NOMO-1 treated with dmso at 0.1 percent for 144 hours (cell line): ENCODE data around the gene APLF.

Experiments
- DNase-seq: peaks from one replicate; lab custom pipeline; 2025; ENCODE audit not compliant: unreplicated experiment; lab: John Stamatoyannopoulos, UW

Gene APLF, protein sequence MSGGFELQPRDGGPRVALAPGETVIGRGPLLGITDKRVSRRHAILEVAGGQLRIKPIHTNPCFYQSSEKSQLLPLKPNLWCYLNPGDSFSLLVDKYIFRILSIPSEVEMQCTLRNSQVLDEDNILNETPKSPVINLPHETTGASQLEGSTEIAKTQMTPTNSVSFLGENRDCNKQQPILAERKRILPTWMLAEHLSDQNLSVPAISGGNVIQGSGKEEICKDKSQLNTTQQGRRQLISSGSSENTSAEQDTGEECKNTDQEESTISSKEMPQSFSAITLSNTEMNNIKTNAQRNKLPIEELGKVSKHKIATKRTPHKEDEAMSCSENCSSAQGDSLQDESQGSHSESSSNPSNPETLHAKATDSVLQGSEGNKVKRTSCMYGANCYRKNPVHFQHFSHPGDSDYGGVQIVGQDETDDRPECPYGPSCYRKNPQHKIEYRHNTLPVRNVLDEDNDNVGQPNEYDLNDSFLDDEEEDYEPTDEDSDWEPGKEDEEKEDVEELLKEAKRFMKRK

GRCh38 chr2:68467077-68467960, at the start of gene APLF, which contains the start of gene FBXO48:
Gene APLF, plus strand, starts transcription at chr2:68467585. Its CDS starts 147 bp downstream, at chr2:68467732.
Gene FBXO48, minus strand, starts transcription at chr2:68467294. Its CDS starts 2,149 bp downstream, at chr2:68465145.
- peak; percentile 98 for DNase-seq

GRCh38 chr2:68417926-68418325, 49.5 kb upstream of the APLF start:
- no peak for DNase-seq

GRCh38 chr2:68418419-68418818, 49.0 kb upstream of the APLF start:
- no peak for DNase-seq

DNA sequence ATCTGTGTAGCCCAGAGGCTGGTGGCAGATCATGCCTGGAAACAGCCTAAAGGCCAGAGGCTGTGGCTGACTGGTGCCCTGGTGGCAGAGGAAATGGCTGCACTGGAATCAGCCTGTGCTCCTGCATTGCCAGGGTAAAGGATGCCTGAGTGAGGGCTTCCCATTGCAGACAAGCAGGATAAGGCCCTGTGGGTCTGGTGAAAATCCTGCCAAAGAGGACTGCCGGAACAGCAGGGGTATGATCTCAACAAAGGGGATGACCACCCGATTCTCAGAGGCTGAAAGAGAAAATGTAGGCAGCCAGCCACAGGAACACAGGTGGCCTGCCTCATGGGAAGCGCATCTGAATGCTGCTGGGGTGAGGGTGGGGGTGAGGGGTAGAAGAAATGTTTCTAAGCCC, 48.5 kb upstream of the APLF start:
- no peak for DNase-seq

- DNase-seq = peak; percentile 67
Measured at GRCh38 chr2:68420254-68420910, 47.0 kb upstream of the APLF start.

DNA sequence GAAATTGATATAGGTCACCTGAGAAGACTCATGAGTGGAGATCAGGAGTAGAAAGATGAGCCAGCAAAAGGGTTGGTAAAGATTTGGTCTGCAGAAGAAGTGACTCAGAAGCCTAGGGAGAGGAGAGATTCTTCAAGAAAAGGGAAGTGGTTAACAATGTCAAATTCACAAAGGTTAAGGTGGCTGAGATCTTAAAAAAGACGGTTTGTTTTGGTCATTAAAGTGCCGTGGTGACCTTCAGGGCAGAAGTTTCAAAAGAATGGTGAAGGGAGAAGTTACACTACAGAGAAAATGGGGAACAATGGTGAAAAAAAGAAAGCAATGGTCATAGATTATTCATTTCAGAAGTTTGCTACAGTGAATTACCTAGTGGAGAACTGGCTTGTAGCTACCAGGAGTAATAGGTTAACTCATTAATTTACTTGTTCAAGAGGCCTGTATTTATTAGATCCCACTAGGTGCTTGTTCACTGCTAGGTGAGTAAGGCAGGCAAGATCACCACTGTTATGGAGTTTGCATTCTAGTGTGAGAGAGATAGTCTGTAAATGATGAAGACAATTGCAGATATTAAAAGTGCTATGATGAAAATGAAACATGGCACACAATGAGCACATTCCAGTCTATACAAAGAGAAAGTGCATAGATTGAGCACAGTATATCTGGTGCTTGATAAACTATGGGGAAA, 43.3 kb upstream of the APLF start:
- DNase-seq = peak; percentile 97

GRCh38 chr2:68425503-68425902, 41.9 kb upstream of the APLF start:
- DNase-seq = no peak

DNA sequence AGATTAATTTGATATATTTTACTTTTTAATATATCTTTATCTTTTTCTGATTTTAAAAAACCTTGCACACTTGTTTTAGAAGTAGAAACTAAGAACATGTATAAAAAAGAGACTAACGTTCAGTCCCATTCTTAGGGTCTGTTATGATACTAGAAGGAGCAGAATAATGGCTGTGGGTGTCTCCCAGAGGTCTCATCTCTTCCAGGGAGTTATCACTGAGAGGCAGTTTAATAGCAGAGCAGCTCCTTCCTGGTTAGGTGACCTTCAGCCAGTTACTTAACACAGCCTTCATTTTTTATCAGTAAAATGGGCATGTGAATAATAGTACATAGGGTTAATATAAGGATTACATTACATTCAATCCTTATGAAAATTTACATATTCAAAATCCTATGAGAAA, 40.9 kb upstream of the APLF start:
- no peak for DNase-seq

DNA sequence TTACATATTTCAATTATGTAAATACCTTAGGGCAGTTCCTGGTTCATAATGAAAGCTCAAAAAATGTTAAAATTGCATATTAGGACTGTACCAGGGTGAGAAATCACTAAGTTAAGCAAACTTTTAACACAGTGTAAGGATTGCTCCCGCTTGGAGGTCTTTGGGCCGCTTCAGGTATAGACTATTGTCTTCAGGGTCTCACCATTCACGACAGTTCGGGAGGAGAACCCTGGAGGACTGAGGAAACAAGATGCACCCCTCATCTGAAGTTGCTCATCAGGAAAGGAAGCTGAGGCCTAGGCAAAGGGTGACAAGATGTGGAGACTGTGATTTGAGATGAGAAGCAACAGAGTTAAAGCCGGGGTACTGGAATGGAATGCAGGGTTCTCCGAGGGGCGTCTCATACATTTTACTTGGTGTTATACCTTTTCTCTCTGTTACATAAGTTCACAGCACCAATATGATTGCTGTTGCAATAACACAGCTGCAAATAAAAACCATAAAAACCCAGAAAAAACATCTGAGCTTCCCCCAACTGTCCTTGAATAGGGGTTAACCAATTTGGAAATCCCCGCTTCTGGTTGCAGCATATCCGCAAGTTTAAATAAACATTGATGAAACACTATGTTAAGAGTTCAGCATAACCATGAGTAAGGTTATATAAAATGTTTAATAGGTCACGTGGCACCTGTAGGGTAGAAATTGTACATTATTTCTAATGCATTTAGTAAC, 40.4 kb upstream of the APLF start:
- peak; percentile 73 for DNase-seq

GRCh38 chr2:68428126-68428525, 39.3 kb upstream of the APLF start:
- no peak for DNase-seq

GRCh38 chr2:68428746-68429145, 38.6 kb upstream of the APLF start:
- DNase-seq = no peak

DNA sequence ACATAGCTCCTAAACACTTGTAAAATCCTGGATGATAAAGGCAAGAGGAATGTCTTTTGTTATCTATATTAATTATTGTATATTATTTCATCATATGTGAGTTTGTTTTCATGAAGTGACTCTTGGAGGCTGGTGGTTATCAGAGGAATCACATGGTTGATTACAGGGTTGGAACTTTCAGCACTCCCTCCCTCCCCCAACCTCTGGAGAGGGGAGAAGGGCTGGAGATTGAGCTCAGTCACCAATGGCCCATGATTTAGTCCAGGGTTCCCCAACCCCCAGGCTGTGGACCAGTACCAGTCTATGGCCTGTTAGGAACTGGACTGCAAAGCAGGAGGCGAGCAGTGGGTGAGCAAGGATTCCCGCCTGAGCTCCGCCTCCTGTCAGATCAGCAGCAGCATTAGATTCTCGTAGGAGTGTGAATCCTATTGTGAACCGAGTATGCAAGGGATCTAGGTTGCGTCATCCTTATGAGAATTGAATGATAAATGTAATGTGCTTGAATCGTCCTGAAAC, 38.0 kb upstream of the APLF start:
- no peak for DNase-seq

- no peak for DNase-seq
Measured at GRCh38 chr2:68431316-68431972, 35.9 kb upstream of the APLF start.

- DNase-seq = no peak
Measured at GRCh38 chr2:68432696-68433658, 34.4 kb upstream of the APLF start.

- no peak for DNase-seq
Measured at GRCh38 chr2:68434981-68435380, 32.4 kb upstream of the APLF start.

GRCh38 chr2:68435615-68436014, 31.8 kb upstream of the APLF start:
- DNase-seq = no peak

DNA sequence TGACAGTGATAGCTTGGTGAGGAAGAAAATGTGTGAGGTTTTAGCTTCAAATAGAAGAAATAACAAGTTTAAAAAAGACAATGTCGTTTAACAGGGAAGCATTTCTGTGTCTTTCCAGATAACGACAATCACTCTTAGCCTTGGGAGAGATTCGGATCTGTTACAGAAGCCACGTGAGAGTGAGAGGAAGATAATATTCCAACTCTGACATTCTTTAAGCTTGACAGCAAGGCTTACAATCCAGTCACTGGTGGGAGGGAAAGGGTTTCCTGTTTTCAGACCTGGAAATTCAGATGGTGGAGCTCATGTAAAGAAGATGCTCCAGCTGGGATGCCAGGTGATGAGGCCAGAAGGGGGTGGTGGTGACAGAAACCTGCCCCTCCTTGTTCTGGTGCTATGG, 31.1 kb upstream of the APLF start:
- no peak for DNase-seq
